Adipocyte (in vitro differentiated cells): Measurements from ENCODE around the gene AGXT2.
"Not testable (repeated sequence)": the region's sequence is repeated elsewhere in the genome, so short reads cannot be mapped to it uniquely, and the experiment has no call there.

Experiments used
- DNase-seq: peaks from one replicate; pipeline ENCODE4 v3.0.0-alpha.2; 2015; ENCODE audit warnings: low read depth
- H3K27me3 ChIP-seq: replicated peaks from 2 replicates; pipeline ENCODE4 v1.7.0; 2013; ENCODE audit warnings: mild to moderate bottlenecking, low read length, moderate library complexity; ENCODE audit not compliant: control insufficient read depth, insufficient read depth
- H3K36me3 ChIP-seq: 2 replicates; pipeline ENCODE4 v1.7.0; 2013; ENCODE audit warnings: low read length, mild to moderate bottlenecking, moderate library complexity; ENCODE audit not compliant: control insufficient read depth, insufficient read depth, severe bottlenecking
- H3K4me1 ChIP-seq: 2 replicates; pipeline ENCODE4 v1.7.0; 2013; ENCODE audit warnings: mild to moderate bottlenecking, low read length, moderate library complexity; ENCODE audit not compliant: control insufficient read depth, insufficient read depth
- H3K4me3 ChIP-seq: 2 replicates; pipeline ENCODE4 v1.7.0; 2013; ENCODE audit warnings: mild to moderate bottlenecking, low read length, moderate library complexity
- H3K9ac ChIP-seq: 2 replicates; pipeline ENCODE4 v1.7.0; 2013; ENCODE audit warnings: mild to moderate bottlenecking, low read length, moderate library complexity
- H3K9me3 ChIP-seq: 2 replicates; pipeline ENCODE4 v1.7.0; 2013; ENCODE audit warnings: mild to moderate bottlenecking, low read length, moderate library complexity; ENCODE audit not compliant: control insufficient read depth

AGXT2 gene

DNA sequence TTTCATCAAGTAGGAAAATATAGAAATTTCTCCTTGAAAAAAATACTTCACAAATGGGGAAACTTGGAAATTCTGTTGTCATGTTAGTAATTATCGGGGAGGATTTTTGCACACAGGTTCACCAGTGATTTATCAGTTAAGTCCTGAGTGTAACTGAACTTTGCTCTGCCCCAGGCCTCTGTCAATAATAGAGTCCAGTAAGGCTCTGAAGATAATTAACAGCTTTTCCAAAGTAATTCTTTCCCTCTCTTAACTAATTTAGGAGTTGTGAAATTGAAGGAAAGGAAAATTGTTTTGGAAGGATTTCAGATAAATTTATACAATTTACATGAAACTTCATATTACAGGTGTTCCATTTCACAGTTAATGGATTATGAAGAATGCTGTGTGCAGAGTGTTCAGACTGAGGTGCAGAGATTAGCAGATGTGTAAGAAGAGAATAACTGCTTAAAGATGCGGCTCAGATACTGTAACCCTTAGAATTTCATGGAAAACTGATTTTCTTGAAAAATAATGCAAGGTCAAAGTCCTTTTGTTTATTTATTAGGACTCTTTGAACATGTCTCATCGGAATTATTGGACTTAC lies 2.9 kb upstream of the AGXT2 start:
- Histone ChIP-seq H3K4me3 (no peak overlapping the region), H3K36me3 (no peaks in the 10 kb centered on the region), H3K9me3 (no peaks in the 10 kb centered on the region), H3K27me3 (no peaks in the 10 kb centered on the region), H3K9ac (no peak overlapping the region), H3K4me1 (peaks cover 14% of the 10 kb centered on the region)
- DNase-seq = no peak

DNA sequence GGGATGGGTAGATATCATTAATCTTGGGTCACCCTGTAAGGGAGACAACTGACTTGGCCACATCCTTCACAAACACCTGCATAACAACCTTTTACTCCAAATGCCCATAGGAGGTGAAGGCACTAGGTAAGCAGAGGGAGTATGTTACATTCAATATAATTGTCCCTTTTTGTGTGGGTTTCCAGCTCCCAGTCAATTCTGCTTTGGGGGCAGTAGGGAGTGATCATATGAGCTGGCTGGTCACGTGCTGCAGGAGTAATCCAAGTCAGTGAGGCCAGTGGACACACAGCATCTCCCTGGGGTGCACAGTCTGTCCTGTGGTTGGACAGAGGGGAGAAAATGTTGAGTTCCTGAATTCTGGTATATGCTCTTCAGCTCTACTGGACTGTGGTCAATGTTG lies 1.2 kb upstream of the AGXT2 start:
- DNase-seq = no peak
- Histone ChIP-seq H3K4me3 (no peak overlapping the region), H3K36me3 (no peaks in the 10 kb centered on the region), H3K9ac (no peak overlapping the region), H3K4me1 (peaks cover 6% of the 10 kb centered on the region), H3K9me3 (no peaks in the 10 kb centered on the region), H3K27me3 (no peaks in the 10 kb centered on the region)

DNA sequence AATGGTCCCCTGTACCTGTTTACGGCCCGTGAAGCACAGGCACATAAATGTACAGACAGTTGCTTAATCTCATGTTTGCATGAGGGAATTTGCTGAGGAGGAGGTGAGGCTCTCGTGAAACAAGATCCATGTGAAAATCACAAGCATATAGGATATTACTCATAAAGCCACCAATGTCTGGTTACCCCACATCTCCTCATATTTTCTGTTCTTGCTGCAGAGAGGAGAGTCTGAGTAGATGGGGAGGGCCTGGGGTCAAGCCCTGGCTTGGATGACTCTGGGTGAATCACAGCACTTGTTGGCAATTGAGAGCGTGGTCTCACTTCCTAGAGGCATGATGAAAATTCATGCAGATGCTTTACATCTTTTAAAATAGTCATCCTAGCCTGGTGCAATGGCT lies 975 bp downstream of the AGXT2 start:
- no peak overlapping the region for H3K9ac ChIP-seq
- peak; percentile 62 for DNase-seq
- no peak overlapping the region for H3K4me3 ChIP-seq
- no peaks in the 10 kb centered on the region for H3K27me3 ChIP-seq
- peaks cover 6% of the 10 kb centered on the region for H3K4me1 ChIP-seq
- H3K9me3 ChIP-seq = no peaks in the 10 kb centered on the region
- H3K36me3 ChIP-seq = no peaks in the 10 kb centered on the region

DNA sequence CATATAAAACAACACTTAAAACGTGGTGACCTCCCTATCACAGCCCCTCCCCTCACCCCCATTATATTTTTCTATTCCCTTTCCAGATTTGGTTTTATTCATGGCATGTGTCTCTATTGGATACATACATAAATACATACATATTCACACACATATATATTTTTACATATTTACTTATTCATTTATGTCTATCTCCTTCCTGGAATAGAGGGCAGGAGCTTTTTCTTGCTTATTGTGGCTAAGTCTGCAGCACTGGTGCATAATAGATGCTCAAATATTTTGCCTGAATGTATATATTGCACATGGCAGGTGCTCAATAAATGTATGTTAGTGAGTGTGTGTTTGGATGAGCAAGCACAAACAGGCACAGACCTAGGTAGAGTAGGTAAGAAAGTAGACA lies 2.5 kb downstream of the AGXT2 start:
- peaks cover 15% of the 10 kb centered on the region for H3K4me1 ChIP-seq
- no peaks in the 10 kb centered on the region for H3K9me3 ChIP-seq
- H3K27me3 ChIP-seq = no peaks in the 10 kb centered on the region
- no peak for DNase-seq
- H3K36me3 ChIP-seq = no peaks in the 10 kb centered on the region
- H3K9ac ChIP-seq = no peak overlapping the region
- H3K4me3 ChIP-seq = no peak overlapping the region

DNA sequence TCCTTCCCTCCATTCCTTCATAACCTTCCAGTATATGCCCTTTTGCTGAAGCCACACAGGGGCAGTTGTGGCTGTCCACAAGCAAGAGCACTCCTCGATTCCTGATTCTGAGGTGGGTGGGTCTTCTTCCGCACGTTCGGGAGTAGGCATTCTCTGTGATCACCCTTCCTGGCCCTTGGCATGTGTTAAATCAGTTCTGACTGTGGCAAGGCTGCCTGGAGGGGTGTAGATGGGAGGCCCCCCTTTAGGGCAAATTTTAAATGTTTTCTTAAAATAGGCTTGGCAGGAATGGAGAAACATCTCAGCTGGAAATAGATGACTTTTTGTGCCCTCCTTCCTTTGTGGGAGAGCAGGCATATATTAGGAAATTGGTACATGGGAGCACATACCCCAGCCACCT lies 3.1 kb downstream of the AGXT2 start:
- H3K4me3 ChIP-seq = no peak overlapping the region
- no peaks in the 10 kb centered on the region for H3K27me3 ChIP-seq
- H3K9me3 ChIP-seq = no peaks in the 10 kb centered on the region
- no peaks in the 10 kb centered on the region for H3K36me3 ChIP-seq
- H3K9ac ChIP-seq = no peak overlapping the region
- H3K4me1 ChIP-seq = peaks cover 15% of the 10 kb centered on the region
- no peak for DNase-seq

DNA sequence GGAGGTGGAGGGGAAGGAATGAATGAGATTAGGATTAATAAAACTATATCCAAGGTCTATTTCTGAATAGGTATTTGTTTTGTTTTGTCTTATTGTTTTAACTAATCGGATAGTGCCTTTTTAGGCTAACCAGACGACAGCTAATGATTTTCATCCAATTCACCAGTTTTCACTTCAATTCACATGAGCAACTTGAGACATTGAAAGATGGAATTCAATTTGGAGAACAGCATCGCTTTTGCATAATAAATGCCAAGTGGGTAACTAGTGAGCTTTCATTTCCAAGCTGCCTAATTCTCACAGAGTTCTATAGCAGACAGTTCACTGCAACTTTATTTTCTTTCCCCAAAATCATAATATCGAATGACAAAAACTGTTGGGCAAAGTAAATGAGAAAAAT lies 5.0 kb downstream of the AGXT2 start:
- Histone ChIP-seq H3K9ac (no peak overlapping the region), H3K36me3 (no peaks in the 10 kb centered on the region), H3K9me3 (no peaks in the 10 kb centered on the region), H3K4me1 (peaks cover 15% of the 10 kb centered on the region), H3K27me3 (no peaks in the 10 kb centered on the region), H3K4me3 (no peak overlapping the region)
- DNase-seq = no peak

DNA sequence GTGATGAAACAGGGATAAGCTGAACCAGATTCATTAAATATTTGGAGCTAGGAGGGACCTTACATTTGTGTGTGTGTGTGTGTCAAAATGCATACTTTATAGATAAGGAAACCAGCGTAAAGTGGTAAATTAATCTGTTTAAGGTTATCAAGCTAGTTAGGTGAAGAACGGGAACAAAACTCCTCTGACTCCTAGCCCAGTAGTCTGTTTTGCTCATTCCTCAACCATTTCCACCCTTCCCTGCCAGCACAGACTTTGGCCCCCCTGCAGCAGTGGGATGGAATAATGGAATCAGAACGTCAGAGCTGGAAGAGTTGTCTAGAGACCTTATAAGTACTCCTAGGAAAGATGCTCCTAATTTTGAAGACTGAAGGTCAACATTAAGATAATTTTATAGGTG lies 6.5 kb downstream of the AGXT2 start:
- Histone ChIP-seq H3K9me3 (no peaks in the 10 kb centered on the region), H3K4me3 (peak overlapping the region; percentile 35), H3K36me3 (no peaks in the 10 kb centered on the region), H3K27me3 (no peaks in the 10 kb centered on the region), H3K9ac (no peak overlapping the region), H3K4me1 (peaks cover 10% of the 10 kb centered on the region)
- no peak for DNase-seq

DNA sequence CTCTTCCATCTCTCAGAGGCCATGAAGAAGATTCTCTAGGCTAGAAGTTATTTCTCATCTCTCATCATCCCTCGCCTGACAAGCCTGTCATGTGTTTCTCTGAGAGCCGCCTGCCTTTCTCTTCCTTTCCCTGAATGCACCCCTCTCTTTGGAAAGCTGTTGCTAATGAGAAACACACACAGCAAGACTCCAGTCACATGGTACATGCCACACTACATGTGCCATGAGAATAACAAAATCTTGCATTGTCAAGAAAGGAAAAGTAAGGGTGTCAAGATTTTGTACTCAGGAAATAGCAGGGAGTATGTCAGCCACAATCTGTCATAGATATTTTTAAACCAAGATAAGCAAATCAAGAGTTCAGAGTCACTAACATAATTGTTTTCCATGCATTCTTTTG lies 8.9 kb downstream of the AGXT2 start:
- Histone ChIP-seq H3K27me3 (no peaks in the 10 kb centered on the region), H3K36me3 (no peaks in the 10 kb centered on the region), H3K4me3 (no peak overlapping the region), H3K9ac (no peak overlapping the region), H3K4me1 (peaks cover 10% of the 10 kb centered on the region), H3K9me3 (no peaks in the 10 kb centered on the region)
- DNase-seq = peak; percentile 22

DNA sequence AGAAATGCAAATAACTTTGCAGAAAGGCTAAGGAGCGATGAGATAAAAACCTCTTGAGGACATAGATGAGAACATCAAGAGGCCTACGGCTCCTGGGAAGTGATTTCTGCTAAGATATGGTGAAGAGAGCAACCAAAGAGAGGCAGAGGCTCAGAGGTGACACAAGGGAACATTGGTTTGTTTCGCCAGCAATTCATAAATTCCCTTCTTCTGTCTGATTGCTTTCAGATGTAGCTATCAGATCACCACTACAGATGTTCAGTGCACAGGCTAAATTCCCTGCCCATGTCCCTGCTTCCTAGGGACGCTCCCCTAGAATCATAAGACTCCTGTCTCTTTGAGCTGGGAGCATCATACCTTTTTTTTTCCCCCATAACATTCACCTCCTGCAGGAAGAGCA lies 11.2 kb downstream of the AGXT2 start:
- Histone ChIP-seq H3K27me3 (no peaks in the 10 kb centered on the region), H3K4me1 (peaks cover 9% of the 10 kb centered on the region), H3K9me3 (no peaks in the 10 kb centered on the region), H3K4me3 (no peak overlapping the region), H3K36me3 (no peaks in the 10 kb centered on the region), H3K9ac (no peak overlapping the region)
- no peak for DNase-seq

DNA sequence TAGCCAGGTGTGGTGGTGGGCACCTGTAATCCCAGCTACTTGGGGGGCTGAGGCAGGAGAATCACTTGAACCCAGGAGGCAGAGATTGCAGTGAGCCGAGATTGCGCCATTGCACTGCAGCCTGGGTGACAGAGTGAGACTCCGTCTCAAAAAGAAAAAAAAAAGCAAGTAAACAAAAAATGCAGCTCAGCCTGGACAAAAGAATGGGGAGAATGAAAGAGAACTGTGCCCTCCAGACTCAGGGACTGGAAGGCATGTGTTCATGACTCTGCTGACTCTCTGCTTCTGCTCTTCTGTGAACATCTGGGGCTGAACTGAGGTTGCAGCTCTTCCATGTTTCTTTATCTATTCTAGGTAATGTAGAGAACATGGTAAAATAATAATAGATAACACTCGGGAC lies 11.8 kb downstream of the AGXT2 start:
- not testable (repeated sequence) for H3K27me3 ChIP-seq, H3K9me3 ChIP-seq, H3K36me3 ChIP-seq, H3K4me3 ChIP-seq, H3K4me1 ChIP-seq, H3K9ac ChIP-seq, DNase-seq

DNA sequence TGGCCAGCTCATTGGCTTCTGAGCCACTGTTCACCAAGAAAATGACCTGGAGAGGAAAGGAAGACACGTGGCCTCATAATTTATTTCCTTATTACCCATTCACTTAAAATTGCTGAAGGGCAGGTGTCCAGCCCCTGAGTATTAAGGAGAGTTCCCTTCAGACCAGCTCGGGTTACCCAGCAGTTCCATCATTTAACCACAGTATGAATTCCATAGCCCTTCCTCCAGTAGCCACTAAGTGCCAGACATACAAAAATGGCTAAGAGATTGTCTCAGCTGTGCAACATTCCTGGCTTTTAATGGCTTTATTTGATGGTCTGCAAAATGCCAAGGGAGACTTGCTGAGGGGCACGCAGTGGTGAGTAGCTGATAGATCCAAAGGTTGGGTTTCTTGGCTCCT lies 12.5 kb downstream of the AGXT2 start:
- Histone ChIP-seq H3K9me3 (no peaks in the 10 kb centered on the region), H3K9ac (no peak overlapping the region), H3K36me3 (no peaks in the 10 kb centered on the region), H3K4me1 (no peaks in the 10 kb centered on the region), H3K4me3 (no peak overlapping the region), H3K27me3 (no peaks in the 10 kb centered on the region)
- no peak for DNase-seq

DNA sequence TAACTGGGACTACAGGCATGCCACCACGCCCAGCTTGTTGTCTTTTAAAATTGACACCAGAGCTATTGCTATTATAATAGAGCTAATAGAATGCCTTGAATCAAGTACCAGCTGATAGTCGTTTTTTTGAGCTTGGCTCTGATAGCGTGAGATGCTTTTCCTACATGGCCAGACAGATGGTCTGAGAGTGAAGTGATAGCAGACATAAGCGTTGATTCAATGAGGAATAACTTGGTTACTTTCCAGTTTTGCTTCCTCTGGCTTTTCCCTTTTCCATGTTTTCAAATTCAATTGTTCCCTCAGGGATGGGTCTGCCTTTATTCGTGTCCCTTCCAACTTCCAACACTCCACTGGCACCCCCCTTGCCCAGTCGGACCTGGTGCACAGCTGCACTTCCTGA lies 15.4 kb downstream of the AGXT2 start:
- no peak for DNase-seq
- H3K4me3 ChIP-seq = no peak overlapping the region
- H3K27me3 ChIP-seq = no peaks in the 10 kb centered on the region
- no peaks in the 10 kb centered on the region for H3K9me3 ChIP-seq
- no peak overlapping the region for H3K9ac ChIP-seq
- peaks cover 4% of the 10 kb centered on the region for H3K4me1 ChIP-seq
- no peaks in the 10 kb centered on the region for H3K36me3 ChIP-seq
